8988T (cell line): ENCODE data around the gene ARHGAP26.
"Not testable (repeated sequence)": the region's sequence is repeated elsewhere in the genome, so short reads cannot be mapped to it uniquely, and the experiment has no call there.

Source experiments
- DNase-seq: peaks from one replicate; pipeline ENCODE4 v3.0.0; 2011

Gene ARHGAP26

DNA sequence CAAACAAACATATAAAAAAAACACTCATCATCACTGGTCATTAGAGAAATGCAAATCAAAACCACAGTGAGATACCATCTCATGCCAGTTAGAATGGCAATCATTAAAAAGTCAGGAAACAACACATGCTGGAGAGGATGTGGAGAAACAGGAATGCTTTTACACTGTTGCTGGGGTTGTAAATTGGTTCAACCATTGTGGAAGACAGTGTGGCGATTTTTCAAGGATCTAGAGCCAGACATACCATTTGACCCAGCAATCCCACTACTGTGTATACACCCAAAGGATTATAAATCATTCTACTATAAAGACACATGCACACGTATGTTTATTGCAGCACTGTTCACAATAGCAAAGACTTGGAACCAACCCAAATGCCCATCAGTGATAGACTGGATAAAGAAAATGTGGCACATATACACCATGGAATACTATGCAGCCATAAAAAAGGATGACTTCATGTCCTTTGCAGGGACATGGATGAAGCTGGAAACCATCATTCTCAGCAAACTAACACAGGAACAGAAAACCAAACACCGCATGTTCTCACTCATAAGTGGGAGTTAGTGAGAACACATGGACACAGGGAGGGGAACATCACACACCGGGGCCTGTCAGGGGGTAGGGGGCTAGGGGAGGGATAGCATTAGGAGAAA is 433.3 kb downstream of the ARHGAP26 start:
- not testable (repeated sequence) for DNase-seq

- no peak for DNase-seq
Measured at GRCh38 chr5:143204474-143205246, 434.5 kb downstream of the ARHGAP26 start.

DNA sequence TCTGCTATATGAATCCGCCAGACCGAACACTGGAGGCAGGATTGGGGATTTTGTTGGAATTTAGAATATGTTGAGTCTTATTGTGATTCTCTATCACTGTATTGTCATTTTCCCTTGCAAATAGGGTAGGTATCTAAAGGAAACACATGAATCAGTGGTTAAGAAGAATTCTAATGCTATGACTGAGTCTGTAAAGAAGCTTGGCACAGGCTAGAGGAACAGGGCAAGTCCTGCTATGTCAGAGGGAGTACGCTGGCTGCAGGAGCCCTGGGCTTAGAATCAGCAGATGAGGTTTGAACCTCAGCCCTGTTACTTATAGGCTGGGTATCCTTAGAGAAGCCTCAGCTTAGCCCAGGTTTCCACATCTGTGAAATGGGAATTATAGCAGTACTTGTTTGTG is 435.2 kb downstream of the ARHGAP26 start:
- no peak for DNase-seq

GRCh38 chr5:143205883-143206195 is 435.7 kb downstream of the ARHGAP26 start:
- DNase-seq: no peak

GRCh38 chr5:143206196-143207053 is 436.2 kb downstream of the ARHGAP26 start:
- no peak for DNase-seq

- DNase-seq: no peak
Measured at GRCh38 chr5:143207058-143207457, 436.9 kb downstream of the ARHGAP26 start.

DNA sequence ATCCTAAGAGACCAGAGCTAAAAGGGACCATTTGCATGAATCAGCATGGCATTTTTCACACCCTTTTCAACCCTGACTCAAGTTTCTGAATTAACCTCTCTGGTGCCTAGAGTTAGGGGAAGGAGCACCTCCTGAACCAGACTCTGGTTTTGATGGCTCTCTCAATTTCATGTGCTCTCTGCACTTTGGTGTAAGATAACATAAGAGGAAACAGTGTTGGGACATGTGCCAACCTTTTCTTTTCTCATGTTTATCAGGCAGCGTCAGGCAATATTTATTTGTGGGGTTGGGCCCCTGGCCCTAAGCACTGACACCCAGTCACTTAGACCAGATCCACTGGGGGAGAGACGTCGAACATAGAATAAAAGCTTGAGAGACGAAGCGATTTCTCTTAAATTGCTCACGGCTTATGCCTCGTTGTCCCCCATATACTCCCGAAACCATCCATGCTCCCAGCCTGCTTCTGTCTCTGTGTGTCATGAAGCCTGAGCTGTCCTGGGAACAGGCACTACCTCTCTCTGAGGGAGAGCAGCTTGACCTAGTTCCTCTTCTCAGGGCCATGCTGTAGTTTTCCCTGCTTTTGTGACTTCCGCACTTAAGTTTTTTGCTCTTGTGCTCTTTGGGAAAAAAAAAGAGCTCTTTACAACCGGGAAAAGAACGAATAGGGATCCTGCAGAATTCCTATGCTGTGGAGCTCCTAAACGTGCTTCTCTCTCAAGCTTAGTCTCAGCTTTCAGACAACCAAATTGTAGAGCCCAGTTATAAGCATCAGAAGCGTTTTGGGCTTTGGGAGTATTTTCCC is 437.6 kb downstream of the ARHGAP26 start:
- DNase-seq: no peak

GRCh38 chr5:143208365-143208641 is 438.1 kb downstream of the ARHGAP26 start:
- no peak for DNase-seq

DNA sequence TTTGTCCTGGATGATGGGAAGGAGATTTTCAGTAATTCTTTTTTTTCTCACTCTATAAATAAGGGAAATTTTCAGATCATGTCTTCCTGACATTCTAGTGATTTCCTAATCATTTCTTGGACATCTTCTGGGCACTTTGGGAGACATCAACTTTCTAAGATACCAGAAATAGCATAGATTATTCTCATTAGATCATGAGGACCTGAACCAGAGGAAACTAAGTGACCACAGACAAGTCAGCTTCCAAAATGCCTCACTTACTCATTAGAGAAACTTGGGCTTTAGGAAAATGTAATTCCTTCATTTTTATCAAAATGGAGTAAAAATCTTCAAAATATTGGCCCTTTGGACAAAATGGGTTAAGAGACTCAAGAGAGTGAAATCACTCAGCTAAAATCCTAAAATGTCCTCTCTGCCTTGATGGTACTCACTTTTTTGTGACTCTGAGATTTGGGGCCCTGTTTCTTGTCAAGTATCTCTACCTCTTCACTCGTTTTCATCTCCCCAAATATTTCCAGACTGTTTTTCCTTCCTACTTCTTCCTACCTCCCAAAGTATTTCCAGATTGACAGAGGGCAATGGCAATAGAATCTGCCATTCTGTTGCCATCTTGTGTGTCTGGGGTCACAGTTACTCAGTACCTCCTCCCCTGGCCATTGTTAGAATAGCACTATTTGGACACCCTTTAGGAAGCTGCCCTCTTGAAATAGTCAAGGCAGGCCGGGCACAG is 438.8 kb downstream of the ARHGAP26 start:
- DNase-seq: no peak

- DNase-seq: no peak
Measured at GRCh38 chr5:143209881-143210395, 439.8 kb downstream of the ARHGAP26 start.

- no peak for DNase-seq
Measured at GRCh38 chr5:143210576-143210975, 440.4 kb downstream of the ARHGAP26 start.

DNA sequence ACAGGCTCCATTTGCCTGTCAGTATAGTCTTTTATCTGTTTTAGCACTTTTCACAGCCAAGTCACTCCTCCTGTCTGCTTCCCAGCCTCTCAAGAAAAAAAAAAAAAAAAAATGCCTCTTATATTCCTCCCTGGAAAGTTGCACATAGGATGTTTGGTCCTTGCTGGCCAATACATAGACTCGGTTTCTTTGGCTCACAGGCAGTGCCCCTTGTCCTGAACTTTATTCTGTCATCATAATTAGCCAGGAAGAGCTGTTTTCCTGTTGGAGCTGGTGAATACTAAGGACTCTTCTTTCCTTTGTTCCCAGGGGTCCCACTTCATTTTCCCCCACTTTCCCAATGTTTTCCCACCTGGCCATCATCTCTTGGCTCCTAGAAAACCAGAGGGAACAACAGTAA is 442.1 kb downstream of the ARHGAP26 start:
- DNase-seq: no peak

DNA sequence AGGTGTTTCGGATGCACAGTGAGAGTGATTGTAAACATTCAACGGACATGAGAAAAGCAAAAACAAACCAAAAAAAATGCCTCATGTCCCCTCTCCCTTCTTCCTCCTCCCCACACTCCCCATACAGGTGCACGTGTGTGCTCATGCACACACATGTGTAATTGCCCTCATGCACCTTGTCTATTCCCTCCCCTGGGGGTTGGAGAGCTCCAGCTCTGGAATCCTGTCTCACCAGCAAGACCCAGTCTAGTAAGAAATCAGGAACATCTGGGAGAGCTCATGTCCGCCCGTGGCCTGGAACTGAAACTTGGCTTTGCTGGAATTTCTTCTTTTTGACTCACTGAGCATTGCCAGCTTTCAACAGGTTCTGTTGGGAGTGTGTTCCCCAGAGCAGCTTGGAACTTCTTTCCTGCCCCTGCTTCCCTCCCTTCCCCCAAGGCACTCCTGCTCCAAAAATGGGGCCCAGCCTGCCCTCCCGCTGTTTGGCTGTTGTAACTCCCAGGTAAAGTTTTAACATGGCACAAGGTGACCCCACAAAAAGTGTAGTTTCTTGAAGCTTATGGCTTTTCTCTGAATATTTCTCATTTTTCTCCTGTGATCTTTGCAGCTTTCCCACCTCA is 443.2 kb downstream of the ARHGAP26 start:
- DNase-seq: no peak

GRCh38 chr5:143213851-143214363 is 443.7 kb downstream of the ARHGAP26 start:
- DNase-seq: no peak

- DNase-seq: no peak
Measured at GRCh38 chr5:143214458-143214857, 444.3 kb downstream of the ARHGAP26 start.

DNA sequence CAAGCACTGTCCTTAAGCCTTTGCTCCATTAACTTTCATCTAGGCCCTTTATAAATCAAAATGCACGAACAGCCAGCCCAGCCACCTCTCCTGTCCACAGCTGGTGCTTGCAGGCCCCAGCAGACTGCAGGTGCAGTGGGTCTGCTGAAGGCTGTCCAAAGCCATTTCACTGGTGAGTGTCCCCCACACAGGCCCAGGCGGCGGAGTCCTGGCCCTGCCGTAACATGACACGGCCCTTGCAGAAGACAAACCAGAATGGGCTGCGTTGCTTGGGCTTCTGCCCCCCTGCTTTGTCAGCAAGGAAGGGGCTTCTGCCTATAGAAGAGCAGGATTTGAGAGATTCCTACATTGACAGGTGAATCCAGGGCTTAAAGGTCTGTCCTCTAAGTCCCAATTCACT is 444.7 kb downstream of the ARHGAP26 start:
- no peak for DNase-seq

DNA sequence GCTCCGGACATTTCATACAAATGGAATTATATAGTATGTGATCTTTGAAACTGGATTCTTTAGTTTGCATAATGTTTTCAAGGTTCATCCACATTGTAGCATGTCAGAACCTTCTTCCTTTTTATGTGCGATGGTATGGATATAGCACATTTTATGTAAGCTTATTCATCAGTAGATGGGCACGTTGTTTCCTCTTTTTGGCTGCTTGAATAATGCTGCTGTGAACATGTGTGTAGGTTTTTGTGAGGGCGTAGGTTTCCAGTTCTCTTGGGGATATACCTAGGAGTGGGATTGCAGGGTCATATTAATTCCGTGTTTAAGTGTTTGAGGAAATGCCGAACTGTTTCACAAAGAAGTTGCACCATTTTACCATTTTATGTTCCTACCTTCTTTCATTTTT is 445.5 kb downstream of the ARHGAP26 start:
- DNase-seq: no peak

DNA sequence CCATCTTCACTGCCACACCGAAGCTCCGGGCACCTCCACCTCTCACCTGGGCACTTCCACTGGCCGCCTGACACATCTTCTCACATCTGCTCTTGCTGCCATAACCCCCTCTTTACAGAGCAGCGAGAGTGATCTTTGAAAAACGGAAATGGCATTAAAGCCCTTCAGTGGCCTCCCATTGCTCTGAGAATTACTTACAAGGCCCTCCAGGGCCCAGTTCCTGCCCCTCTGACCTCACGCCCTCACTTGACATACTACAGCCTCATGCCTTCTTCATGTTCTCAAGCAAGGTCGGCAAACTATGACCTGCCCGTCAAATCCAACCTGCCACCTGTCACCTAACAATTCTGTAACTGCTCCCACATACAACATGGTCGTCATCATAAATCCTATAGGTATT is 446.0 kb downstream of the ARHGAP26 start:
- no peak for DNase-seq

DNA sequence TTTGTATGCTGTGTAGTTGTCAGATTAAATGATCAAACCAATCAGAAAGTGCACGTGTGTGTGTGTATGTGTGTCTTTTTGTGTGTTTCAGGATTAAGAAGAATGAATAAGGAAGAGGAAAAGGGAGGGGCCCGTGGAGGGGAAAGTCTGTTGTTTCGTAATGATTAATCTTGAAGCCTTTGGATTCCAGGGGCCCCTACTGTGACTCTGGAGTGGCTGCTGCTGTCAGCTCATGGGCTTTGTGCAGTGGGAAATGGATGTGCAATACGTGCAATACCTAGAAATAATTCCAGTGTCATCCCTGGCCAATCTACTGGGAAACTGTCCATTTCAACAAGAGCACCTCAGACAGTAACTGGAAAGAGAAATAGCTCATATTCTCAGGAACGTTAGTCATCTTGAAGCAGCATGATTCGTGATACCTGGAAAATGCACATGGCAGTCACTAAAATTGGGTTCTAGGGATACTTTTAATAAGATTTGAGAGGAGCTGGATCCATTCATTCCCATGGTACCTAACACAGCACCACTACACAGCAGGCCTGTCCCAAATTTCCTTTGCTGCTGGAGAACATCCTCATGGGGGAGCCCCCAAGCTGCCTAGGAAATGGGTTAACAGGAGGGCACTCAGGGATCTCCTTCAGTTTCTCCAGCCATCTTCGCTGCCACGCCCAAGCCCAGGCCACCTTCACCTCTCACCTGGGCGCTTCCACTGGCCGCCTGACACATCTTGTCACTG is 447.1 kb downstream of the ARHGAP26 start:
- DNase-seq: peak; percentile 41

- DNase-seq: no peak
Measured at GRCh38 chr5:143217804-143218160, 447.6 kb downstream of the ARHGAP26 start.
